ENCODE measurements around the gene AEBP2.

DNA sequence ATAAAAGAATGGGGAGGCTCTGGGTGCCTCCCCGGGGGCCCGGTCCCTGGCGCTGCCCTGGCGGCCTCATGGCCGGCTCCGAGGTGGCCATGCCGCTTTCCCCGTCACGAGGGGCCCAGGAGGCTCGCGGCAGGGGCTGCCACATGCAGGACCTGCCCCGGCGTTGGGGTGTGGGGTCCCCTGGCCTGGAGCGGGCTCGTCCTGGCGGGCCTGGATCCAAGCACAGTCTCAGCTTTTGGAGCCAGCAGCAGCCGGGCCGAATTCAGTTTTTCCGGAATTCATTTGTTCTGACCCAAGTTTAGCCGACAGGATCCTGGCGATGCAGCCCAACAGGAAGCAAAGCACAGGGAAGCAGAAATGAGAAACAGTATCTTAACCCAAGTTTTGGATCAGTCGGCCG lies 26.4 kb upstream of the AEBP2 start:
- TF ChIP-seq, protein P1, sequence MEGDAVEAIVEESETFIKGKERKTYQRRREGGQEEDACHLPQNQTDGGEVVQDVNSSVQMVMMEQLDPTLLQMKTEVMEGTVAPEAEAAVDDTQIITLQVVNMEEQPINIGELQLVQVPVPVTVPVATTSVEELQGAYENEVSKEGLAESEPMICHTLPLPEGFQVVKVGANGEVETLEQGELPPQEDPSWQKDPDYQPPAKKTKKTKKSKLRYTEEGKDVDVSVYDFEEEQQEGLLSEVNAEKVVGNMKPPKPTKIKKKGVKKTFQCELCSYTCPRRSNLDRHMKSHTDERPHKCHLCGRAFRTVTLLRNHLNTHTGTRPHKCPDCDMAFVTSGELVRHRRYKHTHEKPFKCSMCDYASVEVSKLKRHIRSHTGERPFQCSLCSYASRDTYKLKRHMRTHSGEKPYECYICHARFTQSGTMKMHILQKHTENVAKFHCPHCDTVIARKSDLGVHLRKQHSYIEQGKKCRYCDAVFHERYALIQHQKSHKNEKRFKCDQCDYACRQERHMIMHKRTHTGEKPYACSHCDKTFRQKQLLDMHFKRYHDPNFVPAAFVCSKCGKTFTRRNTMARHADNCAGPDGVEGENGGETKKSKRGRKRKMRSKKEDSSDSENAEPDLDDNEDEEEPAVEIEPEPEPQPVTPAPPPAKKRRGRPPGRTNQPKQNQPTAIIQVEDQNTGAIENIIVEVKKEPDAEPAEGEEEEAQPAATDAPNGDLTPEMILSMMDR (IDR thresholded peaks at IDR 0.05) = no peak
- no peak for TF ChIP-seq POLR2A (IDR thresholded peaks at IDR 0.05)
- TF ChIP-seq POLR2AphosphoS5 (IDR thresholded peaks at IDR 0.05) = no peak

Measured in gastroesophageal sphincter (tissue), 3 donors.